ENCODE measurements around the gene CARD11. TPM values are rescaled to one million over a fixed set of nuclear protein-coding genes. Genes with fewer than 3 reads are reported as not detected.

CARD11 gene
- total and polyA plus RNA-seq, 2 experiments from 2014 or later, result 17.7 to 29.0 TPM

DNA sequence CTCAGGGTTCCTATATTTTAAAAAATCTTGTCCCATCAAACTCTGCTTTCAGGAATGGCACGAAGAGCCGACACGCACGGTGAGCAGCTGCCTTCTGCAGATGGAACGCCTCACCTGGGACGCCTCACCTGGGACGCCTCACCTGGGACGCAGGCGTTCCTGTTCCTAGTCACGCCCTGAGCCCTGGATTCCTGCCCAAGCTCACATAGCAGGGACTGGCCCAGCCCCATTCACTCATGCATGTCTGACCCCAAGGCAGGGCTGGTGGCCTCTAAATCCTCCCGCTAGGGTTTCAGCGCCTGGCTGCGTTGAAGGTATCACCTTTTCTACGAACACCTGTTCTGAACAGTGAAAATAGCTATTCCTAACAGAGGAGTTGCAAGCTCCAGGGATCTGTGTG is 49.8 kb downstream of the CARD11 start:
- Mint-ChIP-seq H3K4me1 (no peaks in the 10 kb centered on the region; the same call in 2 of the 3 replicates), H3K27ac (no peak overlapping the region), H3K4me3 (no peak overlapping the region), H3K9me3 (peaks cover 32% of the 10 kb centered on the region), H3K36me3 (ENCODE audit: low read depth) (peaks cover 33% of the 10 kb centered on the region), H3K27me3 (ENCODE audit: insufficient read depth, low read depth, poor library complexity) (peaks cover 4% of the 10 kb centered on the region)
- Histone ChIP-seq H3F3A (replicated peaks; ENCODE audit: low read depth) (no peaks in the 10 kb centered on the region), H3K27me3 (ENCODE audit: insufficient read depth) (no peaks in the 10 kb centered on the region), H2AFZ (no peak overlapping the region), H3K4me1 (ENCODE audit: insufficient read depth) (no peaks in the 10 kb centered on the region), H3K79me2 (replicated peaks; ENCODE audit: insufficient read depth) (peaks cover 3% of the 10 kb centered on the region; the same call in 1 of the 2 replicates), H3K4me3 (no peak overlapping the region), H3K4me2 (no peak overlapping the region), H3K27ac (ENCODE audit: low read depth) (no peak overlapping the region), H3K9me2 (ENCODE audit: insufficient read depth) (no peaks in the 10 kb centered on the region), H4K20me1 (replicated peaks; ENCODE audit: insufficient read depth) (no peaks in the 10 kb centered on the region), H3K36me3 (ENCODE audit: insufficient read depth) (0 out of 2 replicates have a peak, but pooled peaks cover 3% of the 10 kb centered on the region)
- peak; percentile 21 for DNase-seq (ENCODE audit: low spot score)
- peak; percentile 40; the same call in 2 of the 3 replicates for ATAC-seq
- no peak for TF ChIP-seq ETS1 (IDR thresholded peaks at IDR 0.05)
- no peak for TF ChIP-seq NANOG (IDR thresholded peaks at IDR 0.05; ENCODE audit: borderline replicate concordance)
- no peak for TF ChIP-seq REST (IDR thresholded peaks at IDR 0.05; ENCODE audit: unreplicated experiment)
- no peak for TF ChIP-seq ZNF331 (CRISPR knock-in tag; IDR thresholded peaks at IDR 0.05; ENCODE audit: low read depth)
- no peak for TF ChIP-seq ZNF114 (CRISPR knock-in tag; IDR thresholded peaks at IDR 0.05)
- TF ChIP-seq, protein P1, sequence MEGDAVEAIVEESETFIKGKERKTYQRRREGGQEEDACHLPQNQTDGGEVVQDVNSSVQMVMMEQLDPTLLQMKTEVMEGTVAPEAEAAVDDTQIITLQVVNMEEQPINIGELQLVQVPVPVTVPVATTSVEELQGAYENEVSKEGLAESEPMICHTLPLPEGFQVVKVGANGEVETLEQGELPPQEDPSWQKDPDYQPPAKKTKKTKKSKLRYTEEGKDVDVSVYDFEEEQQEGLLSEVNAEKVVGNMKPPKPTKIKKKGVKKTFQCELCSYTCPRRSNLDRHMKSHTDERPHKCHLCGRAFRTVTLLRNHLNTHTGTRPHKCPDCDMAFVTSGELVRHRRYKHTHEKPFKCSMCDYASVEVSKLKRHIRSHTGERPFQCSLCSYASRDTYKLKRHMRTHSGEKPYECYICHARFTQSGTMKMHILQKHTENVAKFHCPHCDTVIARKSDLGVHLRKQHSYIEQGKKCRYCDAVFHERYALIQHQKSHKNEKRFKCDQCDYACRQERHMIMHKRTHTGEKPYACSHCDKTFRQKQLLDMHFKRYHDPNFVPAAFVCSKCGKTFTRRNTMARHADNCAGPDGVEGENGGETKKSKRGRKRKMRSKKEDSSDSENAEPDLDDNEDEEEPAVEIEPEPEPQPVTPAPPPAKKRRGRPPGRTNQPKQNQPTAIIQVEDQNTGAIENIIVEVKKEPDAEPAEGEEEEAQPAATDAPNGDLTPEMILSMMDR (conservative IDR thresholded peaks at IDR 0.05; ENCODE audit: low read depth in 2 of 2), result no peak
- no peak for TF ChIP-seq CREB1 (CRISPR knock-in tag; IDR thresholded peaks at IDR 0.05; ENCODE audit: low read depth)
- no peak for TF ChIP-seq STAT1 (IDR thresholded peaks at IDR 0.05; ENCODE audit: unreplicated experiment)
- TF ChIP-seq EZH2phosphoT487 (IDR thresholded peaks at IDR 0.05; ENCODE audit: unreplicated experiment), result no peak
- no peak for TF ChIP-seq ZNF462 (CRISPR knock-in tag; IDR thresholded peaks at IDR 0.05)
- TF ChIP-seq POLR2AphosphoS5 (IDR thresholded peaks at IDR 0.05; ENCODE audit: low read depth), result no peak
- no peak for TF ChIP-seq EZH2 (IDR thresholded peaks at IDR 0.05; ENCODE audit: low read depth, unreplicated experiment)
- no peak for TF ChIP-seq JUNB (IDR thresholded peaks at IDR 0.05; ENCODE audit: unreplicated experiment)
